Fibroblast of peridontal ligament (primary cell): ENCODE data around the gene VAV2.
"Not testable (repeated sequence)": the region's sequence is repeated elsewhere in the genome, so short reads cannot be mapped to it uniquely, and the experiment has no call there.

Experiments used
- DNase-seq: peaks from one replicate; pipeline ENCODE4 v3.0.0-alpha.2; 2010; ENCODE audit errors: extremely low read depth

The VAV2 gene

GRCh38 chr9:133969681-133970580 is 22.2 kb downstream of the VAV2 start:
- DNase-seq = no peak

DNA sequence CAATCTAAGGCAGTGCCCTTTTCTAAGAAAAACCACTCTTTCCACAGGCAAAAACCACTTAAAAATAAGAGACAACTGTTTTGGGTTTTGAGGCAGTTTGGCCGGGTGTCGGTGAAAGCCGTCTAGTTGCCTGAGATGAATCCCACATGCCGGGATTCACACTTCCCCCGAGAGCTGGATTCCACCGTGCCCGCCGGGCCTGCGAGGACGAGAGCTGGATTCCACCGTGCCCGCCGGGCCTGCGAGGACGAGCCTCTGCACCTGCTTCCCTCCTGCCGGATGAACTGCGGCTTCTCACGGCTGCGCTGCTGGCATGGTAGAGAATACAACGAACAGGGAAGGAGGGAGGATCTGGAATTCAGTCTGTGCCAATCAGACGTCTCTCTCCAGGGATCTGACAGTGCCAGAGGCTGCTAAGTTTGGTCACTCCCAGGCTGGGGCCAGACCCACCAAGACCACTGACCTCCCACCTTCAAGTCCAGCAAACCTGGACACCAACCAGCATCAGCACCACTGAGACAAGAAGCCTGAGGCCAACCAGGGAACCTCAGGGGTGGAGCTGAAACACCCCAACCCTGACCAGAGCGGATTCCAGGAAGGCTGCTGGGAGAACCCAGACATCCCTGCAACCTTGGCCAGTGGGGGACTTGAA is 23.0 kb downstream of the VAV2 start:
- DNase-seq = no peak

- no peak for DNase-seq
These were observed 23.7 kb downstream of the VAV2 start for GRCh38 chr9:133968428-133968827.

DNA sequence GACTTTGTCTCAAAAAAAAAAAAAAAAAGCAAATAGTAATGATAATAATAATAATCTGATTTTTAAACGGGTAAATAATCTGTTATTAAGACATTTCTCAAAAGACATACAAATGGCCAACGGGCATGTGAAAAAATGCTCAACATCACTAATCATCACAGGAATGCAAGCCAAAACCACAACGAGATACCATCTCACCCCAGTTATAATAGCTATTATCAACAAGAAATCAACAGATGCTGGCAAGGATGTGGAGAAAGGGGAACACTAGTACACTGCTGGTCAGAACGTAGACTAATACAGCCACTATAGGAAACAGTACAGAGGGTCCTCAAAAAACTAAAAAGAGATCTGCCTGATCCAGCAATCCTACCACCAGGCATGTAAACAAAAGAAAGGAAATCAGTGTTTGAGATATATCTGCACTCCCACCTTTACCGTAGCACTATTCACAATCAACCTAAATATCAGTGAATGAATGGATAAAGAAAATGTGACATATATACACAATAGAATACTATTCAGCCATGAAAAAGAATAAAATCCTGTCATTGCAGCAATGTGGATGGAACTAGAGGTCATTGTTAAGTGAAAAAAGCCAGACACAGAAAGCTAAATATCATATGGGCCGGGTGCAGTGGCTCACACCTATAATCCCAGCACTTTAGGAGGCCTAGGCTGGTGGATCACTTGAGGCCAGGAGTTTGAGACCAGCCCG is 24.9 kb downstream of the VAV2 start:
- DNase-seq = no peak

DNA sequence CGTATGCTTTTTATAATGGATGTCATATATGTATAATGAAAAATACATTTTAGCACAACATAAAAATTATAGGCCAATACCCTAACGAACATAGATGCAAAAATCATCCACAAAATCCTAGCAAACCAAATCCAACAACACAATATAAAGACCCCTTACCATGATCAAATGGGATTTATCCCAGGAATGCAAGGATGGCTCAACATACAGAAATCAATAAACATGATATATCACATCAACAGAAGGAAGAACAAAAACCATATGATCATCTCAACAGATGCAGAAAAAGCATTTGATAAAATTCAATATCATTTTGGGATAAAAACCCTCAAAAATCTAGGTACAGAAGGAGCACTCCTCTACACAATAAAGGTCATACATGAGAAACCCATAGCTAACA is 27.7 kb downstream of the VAV2 start:
- no peak for DNase-seq

DNA sequence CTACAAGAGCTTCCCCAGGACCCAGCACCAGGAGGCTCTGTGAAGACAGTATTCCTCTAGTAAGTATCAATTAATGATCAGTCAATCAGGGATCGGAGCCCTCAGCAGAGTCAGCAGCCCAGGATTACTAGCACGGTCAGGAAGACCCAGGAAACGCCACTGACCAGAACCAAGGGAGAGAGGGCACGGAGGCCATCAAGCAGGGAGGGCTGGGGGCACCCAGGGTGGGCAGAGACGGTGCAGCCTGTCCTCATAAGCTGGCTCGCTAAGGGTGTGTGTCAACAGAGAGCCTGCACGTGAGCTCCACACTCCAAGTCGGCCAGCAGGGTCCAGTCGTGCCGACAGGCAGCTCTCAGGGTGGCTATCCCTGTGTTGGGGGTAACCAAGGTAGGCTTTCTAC is 29.0 kb downstream of the VAV2 start:
- DNase-seq = no peak

GRCh38 chr9:133962341-133962740 is 29.8 kb downstream of the VAV2 start:
- no peak for DNase-seq

DNA sequence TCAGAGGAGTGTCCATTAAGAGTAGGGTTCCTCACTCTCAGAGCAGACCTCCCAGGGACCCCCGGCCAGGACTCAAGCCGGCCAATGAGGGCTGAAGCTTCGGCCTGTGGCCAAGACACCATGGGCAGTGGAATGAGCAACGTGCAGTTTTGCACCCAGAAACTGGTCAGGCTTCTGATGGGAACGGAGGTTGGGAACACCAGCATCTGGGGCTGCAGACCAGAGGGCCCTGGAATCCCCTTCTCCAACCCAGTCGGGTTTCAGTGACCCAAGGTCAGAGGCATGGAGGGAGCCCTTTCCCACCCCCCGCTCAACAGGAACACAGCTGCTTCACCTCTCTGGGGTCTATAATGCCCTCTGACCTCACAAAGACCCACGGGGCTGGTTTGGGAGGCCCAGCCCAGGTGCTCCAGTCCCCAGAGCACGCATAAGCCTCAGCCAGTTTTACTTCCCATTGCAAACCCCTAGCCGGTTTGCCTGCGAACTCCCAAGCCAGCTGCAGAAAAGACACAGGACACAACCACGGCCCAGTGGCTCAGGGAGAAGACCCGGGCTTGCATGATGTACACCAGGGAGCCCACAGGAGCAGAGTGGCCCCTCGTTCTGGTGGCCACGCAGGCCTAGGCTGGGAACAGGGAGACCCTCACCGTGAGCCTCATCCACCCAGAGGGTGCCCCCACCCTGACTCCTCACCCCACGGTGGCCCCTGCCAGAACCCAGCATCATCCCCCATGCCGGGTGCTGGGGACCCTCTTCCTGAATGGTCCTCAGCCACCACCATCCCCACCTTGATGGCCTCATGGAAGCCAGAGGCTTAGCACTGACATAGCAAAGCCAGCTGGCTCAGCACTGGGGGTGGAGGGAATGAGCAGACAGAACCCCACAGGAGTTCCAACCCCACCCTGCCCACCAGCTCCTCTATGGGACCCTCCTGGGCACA is 30.6 kb downstream of the VAV2 start:
- no peak for DNase-seq

DNA sequence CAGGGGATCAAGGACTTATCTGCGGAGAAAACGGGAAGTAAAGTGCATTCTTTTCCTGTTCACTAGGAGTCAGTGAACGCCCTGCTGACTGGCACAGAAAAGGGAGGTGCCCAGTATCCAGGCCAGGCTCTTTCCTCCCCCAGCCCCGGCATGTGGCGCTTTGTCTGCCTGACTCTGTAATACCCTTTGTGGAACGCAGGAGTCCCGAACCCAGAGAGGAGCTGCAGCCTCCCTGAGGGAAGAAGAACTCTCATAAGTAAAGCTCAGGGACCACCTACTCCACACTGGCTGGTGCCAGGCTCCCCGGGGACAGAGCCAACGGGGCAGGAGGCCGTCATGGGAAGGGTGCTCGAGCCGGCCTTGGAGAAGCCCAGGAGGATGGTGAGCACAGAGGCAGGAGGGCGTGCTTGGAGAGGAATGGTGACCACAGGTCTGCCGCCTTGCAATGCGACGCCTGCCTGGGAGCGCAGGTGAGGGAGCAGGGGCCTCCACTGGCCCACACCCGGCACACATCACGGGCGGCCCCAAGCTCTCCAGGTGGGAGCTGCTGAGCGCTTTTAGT is 31.5 kb downstream of the VAV2 start:
- no peak for DNase-seq

- DNase-seq = no peak
These were observed 32.1 kb downstream of the VAV2 start for GRCh38 chr9:133959966-133960567.

GRCh38 chr9:133959171-133959570 is 33.0 kb downstream of the VAV2 start:
- no peak for DNase-seq

DNA sequence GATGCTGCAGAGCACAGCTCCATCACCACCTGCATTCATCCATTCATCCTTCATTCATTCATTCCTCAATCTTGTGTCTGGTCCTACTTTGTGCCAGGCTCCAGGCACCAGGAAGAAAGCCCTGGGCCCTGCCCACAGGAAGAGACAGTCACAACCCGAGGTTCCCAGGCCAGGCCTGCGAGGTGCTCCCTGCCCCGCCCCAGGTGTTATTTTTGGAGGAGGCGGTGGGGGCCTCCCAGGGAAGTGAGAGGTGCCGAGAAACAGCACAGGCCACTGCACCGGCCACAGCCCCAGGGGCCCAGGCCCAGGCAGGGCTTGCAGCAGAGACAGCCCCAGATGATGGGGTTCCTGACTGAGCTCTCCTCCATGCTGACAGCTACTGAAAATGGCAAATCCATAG is 33.4 kb downstream of the VAV2 start:
- DNase-seq = no peak

- not testable (repeated sequence) for DNase-seq
These were observed 34.4 kb downstream of the VAV2 start for GRCh38 chr9:133957772-133958171.

DNA sequence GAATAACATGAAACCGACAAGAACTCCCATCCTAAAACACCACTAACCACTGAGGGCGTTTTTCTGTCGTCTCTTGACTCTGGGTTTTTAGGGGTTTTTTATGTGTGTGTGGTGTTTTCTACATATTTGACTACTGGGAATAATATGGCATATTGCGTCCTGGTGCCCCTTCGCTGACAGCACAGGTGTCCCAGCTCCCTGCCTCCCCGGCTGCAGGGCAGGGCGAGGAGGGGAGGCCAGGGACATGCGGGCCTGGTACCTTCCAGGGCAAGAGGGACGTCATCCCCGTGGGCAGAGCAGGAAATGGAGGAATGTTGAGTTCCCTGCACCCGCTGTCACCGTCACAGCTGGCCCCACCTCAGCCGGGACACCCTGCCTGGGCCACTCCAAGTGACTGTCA is 34.8 kb downstream of the VAV2 start:
- DNase-seq = no peak

DNA sequence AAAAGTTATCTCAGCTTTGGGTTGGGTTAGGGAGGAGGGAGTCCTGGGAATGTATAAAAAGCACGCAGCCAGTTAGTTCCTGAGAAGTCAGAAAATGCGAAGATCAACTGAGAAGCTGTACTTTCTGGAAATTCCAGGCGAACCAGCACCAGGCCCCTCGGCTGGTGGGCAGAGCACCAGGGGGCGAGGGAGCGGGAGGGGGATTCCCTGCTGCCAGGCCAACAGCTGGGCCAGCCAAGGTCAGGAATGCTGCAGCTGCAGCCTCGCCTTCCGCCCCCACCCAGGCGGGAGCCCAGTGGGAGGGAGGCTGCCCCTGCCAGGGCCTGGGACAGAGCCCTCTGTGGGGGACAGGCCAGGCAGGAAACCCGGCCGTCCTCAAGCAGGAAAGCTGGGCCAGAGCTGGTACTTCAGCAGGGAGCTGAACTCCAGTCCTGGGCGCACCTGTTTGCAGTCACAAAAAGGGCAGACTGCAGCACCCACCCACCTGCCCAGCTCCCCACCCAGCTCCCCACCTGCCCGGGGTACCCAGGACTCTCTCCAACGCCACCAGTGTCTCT is 35.5 kb downstream of the VAV2 start:
- peak; percentile 46 for DNase-seq

DNA sequence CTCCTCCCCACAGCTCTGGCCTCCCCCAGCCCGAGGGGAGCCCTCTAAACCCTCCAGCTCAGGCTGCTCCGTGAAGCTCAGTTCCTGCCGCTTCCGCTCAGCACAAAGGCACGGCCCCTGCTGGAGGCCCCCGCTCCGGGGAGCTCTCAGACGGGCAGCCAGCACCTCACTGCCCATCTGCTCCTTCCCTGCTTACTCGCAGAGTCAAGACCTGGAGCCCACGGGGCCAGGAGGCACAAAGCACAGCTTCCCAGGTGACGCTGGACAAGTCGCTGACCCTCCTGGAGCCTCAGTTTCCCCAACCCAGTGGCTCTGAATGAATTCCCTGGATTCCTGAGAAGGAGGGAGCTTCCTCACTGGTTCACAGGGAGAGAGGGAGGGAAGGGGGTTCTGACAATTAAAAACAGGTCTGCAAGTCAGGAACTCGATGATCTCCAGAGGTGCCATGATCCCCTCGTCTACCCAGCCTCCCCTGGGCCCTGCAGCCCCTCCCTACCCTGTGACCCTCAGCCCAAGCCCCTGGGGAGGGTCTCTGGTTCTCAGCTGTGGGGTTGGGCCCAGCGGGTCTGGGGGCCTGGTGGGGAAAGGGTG is 36.2 kb downstream of the VAV2 start:
- DNase-seq = peak; percentile 17

DNA sequence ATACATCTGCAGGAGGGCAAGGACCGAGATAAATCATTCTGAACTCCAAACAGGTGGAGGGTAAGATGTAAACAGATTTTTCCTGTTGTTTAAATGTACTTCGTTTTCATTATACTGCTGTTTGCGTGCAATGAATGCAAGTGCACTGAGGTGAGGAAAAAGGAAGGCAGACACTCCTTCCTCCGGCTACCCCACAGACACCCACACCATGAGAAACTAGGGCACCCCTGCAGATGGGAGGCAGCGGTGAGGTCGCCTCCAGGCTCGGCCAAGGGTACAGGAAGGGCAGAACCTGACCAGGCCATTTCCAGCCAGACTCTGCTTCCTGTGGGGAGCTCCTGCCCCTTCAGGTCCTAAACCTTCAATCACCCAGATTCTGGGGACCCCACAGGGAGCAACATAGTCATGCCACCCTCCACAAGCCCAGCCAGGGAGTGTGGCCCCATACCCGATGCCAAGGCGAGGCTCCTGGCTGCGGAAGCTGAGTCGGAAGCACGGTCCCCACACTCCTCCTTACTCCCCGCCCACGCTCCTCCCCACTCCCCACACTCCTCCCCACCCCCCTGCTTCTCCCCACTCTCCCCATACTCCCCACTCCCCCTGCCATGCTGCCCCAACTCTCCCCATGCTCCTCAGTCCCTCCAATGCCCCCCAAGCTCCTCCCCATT is 37.1 kb downstream of the VAV2 start:
- no peak for DNase-seq

- DNase-seq = no peak
These were observed 38.0 kb downstream of the VAV2 start for GRCh38 chr9:133953976-133954709.

GRCh38 chr9:133953621-133953975 is 38.5 kb downstream of the VAV2 start:
- DNase-seq = no peak
